NCI-H2171 (cell line): ENCODE results near the gene CACTIN.
"Not testable (repeated sequence)": the region's sequence is repeated elsewhere in the genome, so short reads cannot be mapped to it uniquely, and the experiment has no call there.

Experiments
- DNase-seq: peaks from one replicate; lab custom pipeline; 2025; lab: John Stamatoyannopoulos, UW

Gene CACTIN

DNA sequence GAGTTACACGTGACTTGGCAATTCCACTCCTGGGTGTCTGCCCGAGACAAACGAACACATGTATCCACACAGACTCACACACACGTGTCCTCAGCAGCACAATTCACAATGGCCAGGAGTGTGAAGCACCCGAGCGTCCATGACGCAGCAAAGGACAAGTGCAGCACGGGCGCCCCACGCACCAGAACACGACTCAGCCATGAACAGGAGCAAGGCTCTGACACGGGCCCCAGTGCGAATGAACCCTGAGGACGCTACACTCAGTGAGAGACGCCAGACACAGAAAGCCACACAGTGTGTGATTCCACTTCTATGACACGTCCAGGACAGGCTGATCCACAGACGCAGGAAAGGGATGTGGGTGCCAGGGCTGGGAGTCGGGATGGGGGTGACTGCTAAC, 37.2 kb upstream of the CACTIN start:
- DNase-seq: no peak

- DNase-seq: no peak
Observed at GRCh38 chr19:3661284-3662238, 35.0 kb upstream of the CACTIN start.

GRCh38 chr19:3660493-3661219, 34.1 kb upstream of the CACTIN start:
- DNase-seq: no peak

DNA sequence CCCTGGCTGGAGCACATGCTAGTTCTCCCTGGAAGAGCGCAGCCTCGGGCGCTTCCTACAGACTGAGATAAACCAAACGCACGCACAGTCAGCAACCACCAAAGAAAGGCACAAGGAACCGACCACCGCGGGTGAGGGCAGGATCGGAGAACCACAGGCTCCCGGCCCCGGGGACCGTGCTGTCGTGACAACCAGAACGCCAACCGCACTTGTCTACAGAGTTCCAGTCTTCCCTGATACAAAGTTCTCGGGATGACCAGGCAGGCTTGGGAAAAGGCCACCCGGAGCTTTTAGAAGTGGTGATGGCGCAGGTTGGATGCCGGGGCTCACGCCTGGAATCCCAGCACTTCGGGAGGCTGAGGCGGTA, 33.1 kb upstream of the CACTIN start:
- no peak for DNase-seq

- DNase-seq: no peak
Observed at GRCh38 chr19:3658870-3659745, 32.5 kb upstream of the CACTIN start.

GRCh38 chr19:3658004-3658869, 31.6 kb upstream of the CACTIN start:
- no peak for DNase-seq

GRCh38 chr19:3657395-3657769, 30.8 kb upstream of the CACTIN start:
- DNase-seq: no peak

GRCh38 chr19:3656747-3657394, 30.3 kb upstream of the CACTIN start:
- DNase-seq: peak; percentile 66

- peak; percentile 66 for DNase-seq
Observed at GRCh38 chr19:3656073-3656746, 29.6 kb upstream of the CACTIN start.

DNA sequence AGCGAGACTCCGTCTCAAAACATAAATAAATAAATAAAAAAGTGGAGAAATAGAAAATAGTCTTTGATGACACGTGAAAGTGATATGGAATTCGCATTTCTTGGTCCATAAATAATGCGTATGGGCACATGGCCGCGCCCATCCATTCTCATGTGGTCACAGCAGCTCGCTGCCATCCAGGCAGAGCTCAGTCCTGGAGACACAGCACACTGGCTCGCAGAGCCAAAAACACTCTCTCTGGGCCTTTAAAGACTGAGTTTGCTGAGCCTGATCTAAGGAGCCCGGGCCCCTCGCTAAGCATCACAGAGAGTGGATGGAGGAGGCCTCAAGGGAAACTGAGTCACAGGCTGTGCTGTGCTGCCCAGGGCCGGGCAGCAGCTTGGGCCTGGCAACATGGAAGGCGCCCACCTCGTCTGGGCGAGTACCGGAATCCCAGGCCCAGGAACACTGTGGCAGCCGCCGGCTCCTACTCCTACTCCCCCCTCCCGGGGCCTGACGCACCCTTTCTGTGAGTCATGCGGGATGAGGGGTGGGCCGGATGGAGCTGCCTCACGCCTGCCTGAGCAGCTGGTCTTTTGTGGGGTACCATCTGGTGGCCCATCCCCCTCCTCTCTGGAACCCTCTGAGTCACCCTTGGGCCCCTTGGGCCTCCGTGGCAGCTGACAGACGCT, 28.9 kb upstream of the CACTIN start:
- peak; percentile 96 for DNase-seq

DNA sequence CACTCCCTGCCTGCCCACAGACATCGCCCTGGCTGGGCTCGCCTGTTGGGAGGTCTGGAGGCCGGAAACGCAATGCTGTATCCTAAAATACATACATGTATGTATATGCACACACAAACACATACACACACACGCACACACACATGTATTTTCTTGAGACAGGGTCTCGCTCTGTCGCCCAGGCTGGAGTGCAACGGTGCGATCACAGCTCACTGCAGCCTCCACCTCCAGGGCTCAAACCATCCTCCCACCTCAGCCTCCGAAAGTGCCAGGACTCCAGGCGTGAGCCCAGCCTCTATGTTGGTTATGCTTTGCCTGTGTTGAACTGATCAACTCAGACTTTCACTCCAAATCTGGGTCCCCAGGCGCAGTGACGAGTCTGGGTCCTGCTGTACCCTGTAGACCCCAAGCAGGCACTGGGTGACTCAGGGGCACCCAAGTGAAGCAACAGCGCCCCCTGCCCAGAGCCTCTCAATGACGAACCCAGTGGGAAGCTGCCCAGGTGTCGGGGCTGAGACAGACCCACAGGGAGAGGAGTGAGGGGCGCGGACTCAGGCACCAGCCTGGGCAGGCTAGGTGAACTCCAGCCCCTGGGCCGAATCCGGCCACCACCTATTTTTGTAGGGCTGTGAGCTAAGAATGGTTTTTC, 27.4 kb upstream of the CACTIN start:
- DNase-seq: no peak

GRCh38 chr19:3653081-3653795, 26.6 kb upstream of the CACTIN start:
- no peak for DNase-seq

- DNase-seq: no peak
Observed at GRCh38 chr19:3652422-3652821, 25.8 kb upstream of the CACTIN start.

- DNase-seq: no peak
Observed at GRCh38 chr19:3651684-3652083, 25.1 kb upstream of the CACTIN start.

DNA sequence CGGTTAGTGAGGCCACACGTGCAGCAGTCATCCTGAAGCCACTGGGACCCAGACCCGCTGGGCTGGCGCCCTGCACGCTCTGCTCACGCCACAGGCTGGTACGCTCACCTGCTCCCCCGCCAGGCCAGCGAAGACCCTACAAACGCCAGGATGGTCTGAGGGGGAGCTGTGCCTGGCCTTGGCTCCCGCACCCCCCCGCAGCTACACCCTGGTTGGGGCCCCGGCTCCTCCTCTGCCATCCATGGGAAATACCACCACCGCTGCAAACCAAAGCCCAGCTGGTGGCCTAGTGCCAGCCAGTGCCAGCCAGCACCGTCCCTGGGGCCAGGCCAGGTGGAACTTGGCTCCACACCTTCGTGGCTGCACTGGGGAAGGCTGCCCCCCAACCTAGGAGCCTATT, 23.3 kb upstream of the CACTIN start:
- no peak for DNase-seq

- DNase-seq: no peak
Observed at GRCh38 chr19:3648037-3648905, 21.7 kb upstream of the CACTIN start.

DNA sequence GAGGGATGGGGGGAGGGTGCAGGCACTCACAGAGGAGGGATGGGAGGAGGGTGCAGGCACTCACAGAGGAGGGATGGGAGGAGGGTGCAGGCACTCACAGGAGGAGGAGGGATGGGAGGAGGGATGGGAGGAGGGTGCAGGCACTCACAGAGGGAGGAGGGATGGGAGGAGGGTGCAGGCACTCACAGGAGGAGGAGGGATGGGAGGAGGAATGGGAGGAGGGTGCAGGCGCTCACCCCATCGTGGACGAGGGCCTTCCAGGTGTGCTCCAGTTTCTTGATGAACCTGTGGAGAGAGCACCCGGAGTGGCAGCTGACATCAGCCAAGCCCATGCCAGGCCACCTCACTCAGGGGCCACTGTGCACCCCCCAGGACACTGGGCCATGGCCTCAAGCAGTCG, 20.5 kb upstream of the CACTIN start:
- DNase-seq: not testable (repeated sequence)
